Activated CD4-positive, alpha-beta T cell treated with anti-CD3 and anti-CD28 coated beads, Interleukin-2, amount 10 ng/mL, durations not matched to agents 24 days and 14 days (primary cell): ENCODE measurements around the gene FZD2. TPM values are rescaled to one million over a fixed set of nuclear protein-coding genes. Genes with fewer than 3 reads are reported as not detected.

Experiments
- DNase-seq: peaks from one replicate; pipeline ENCODE4 v3.0.0; 2022
- H3K27ac Mint-ChIP-seq: one replicate; pipeline ENCODE4 v1.8.0; 2022; ENCODE audit warnings: mild to moderate bottlenecking, mixed read lengths
- H3K27me3 Mint-ChIP-seq: one replicate; pipeline ENCODE4 v1.8.0; 2022; ENCODE audit warnings: mixed read lengths
- H3K36me3 Mint-ChIP-seq: one replicate; pipeline ENCODE4 v1.8.0; 2022; ENCODE audit warnings: low read depth, mild to moderate bottlenecking, mixed read lengths
- H3K4me1 Mint-ChIP-seq: one replicate; pipeline ENCODE4 v1.8.0; 2021; ENCODE audit warnings: mixed read lengths
- H3K4me3 Mint-ChIP-seq: one replicate; pipeline ENCODE4 v1.8.0; 2022; ENCODE audit warnings: mild to moderate bottlenecking, moderate library complexity, mixed read lengths
- H3K9me3 Mint-ChIP-seq: one replicate; pipeline ENCODE4 v1.8.0; 2021; ENCODE audit warnings: mixed read lengths
- intact Hi-C: fragments of 100-400 bp; cut with micrococcal nuclease; formaldehyde crosslinking; loops from one replicate; pipeline ENCODE4 v1.15.1; 2023
- total RNA-seq: library from RNA; stranded (reverse); gene quantifications from 2 replicates; pipeline ENCODE4 v1.2.3, GENCODE V29; 2022

FZD2 gene
- total RNA-seq, 1 donor from 2014 or later = not detected

GRCh38 chr17:44539673-44540072 is 17.6 kb upstream of the FZD2 start:
- peaks cover 11% of the 10 kb centered on the region for H3K27me3 Mint-ChIP-seq
- no peak for DNase-seq
- no peaks in the 10 kb centered on the region for H3K36me3 Mint-ChIP-seq
- intact Hi-C loops = loop anchor here (10.0 kb wide), 2 partner anchors 95 to 235 kb away; no protein-coding TSS in a partner anchor
- H3K27ac Mint-ChIP-seq = no peak overlapping the region
- H3K4me3 Mint-ChIP-seq = no peak overlapping the region
- H3K9me3 Mint-ChIP-seq = no peaks in the 10 kb centered on the region
- H3K4me1 Mint-ChIP-seq = no peaks in the 10 kb centered on the region

DNA sequence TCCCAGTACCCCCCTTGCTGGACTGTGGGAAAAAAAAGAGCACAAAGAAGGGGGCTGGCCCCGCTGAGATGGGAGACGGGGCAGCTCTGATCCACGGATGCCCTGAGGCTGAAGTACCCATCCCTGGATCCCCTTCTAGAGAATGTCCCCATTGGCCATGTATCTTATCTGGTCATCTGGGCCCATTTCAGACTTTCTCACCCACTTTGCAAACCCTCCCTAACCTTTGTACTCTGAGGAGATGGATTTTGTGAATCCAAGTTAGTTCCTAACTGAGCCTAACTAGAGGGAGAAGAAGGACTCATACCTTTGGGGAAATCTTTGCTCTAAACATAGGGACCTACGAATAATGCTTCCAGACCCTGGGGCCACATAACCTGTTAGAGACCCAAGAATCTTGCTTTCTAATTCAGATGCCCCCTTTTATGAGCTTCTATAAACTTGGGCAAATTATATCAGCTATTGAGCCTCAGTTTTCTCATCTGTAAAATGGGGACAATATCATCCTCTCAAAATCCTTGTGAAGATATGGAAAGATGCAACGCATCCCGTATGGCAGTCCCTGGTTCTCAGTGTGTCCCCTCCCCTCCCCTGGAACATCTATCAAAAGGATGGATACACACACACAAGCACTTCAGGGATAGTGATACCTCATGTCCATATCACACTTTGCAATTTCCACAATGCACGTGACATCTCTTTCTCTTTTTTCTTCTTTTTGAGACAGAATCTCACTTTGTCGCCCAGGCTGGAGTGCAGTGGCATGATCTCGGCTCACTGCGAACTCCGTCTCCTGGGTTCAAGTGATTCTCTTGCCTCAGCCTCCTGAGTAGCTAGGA is 16.8 kb upstream of the FZD2 start:
- intact Hi-C loops = no loop called here
- Mint-ChIP-seq H3K36me3 (no peaks in the 10 kb centered on the region), H3K4me1 (no peaks in the 10 kb centered on the region), H3K9me3 (no peaks in the 10 kb centered on the region), H3K27me3 (peaks cover 16% of the 10 kb centered on the region), H3K27ac (no peak overlapping the region), H3K4me3 (no peak overlapping the region)
- DNase-seq = no peak

DNA sequence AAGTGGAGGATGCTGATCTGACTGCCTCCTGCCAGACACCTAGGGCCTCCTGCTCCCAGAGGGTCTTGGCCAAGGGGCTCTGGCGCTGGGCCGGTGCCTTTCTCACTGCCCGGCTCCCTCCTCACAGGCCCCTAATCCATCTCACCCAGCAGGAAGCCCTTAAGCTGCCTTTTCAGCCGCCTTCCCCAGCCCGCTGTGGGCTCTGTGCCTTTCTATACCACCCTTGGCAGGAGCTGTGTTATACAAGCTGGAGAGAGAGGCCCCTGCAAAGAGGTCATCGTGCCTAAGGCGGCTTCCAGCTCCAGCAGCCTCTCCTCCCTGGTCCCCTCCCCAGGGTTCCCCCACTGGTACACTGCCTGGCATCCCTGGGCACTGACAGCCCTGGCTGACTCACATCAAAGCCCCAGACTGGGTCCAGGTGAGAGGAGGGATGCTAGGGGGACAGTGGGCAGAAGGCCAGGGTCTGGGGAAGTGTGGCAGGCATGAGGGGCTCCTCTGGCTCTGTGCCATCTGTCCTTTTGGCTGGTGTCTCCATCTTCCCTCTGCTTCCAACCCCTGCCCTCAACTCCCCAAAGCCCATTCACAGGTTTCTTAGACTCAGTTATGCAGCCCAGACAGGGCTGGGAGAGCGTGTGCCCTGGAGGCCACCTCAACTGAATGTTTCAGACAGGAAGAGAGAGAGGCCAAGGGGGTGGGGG is 15.3 kb upstream of the FZD2 start:
- no peak overlapping the region for H3K27ac Mint-ChIP-seq
- no peak overlapping the region for H3K4me3 Mint-ChIP-seq
- H3K36me3 Mint-ChIP-seq = no peaks in the 10 kb centered on the region
- intact Hi-C loops = no loop called here
- H3K27me3 Mint-ChIP-seq = peaks cover 20% of the 10 kb centered on the region
- no peaks in the 10 kb centered on the region for H3K9me3 Mint-ChIP-seq
- no peak for DNase-seq
- peaks cover 4% of the 10 kb centered on the region for H3K4me1 Mint-ChIP-seq

DNA sequence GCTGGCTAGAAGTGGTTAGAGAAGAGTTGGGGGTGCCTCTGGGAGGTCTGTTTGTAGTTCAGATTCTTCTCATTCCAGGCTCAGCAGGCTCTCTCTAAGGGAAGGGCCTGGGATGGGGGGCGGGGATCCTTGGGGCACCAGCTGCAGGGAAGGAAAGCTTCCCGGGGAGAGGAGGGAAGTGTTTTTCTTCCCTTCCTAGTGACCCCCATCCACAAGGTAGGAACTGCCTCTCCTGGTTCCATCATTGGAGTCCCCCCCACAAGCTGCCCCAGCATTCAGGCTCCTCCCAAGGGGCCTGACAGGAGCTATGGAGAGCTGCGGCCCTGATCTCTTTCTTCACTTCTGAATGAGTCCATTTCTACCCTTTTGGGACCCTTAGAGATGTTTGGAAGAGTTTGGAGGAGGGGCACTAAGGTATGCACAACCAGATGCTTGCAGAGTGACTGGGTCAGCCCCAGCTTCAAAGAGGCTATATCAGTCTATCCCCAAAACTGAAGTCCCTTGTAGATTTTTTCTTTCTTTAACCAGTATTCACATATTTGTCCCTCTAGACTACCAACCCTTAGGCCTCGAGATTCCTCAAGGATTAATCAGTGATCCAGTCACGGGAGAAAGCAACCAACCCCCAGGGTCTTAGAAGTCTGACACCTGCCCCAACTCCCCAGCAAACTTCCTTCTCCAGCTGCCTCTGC is 13.9 kb upstream of the FZD2 start:
- intact Hi-C loops = no loop called here
- no peak overlapping the region for H3K27ac Mint-ChIP-seq
- no peak overlapping the region for H3K4me3 Mint-ChIP-seq
- DNase-seq = no peak
- H3K27me3 Mint-ChIP-seq = peaks cover 22% of the 10 kb centered on the region
- H3K4me1 Mint-ChIP-seq = peaks cover 5% of the 10 kb centered on the region
- H3K36me3 Mint-ChIP-seq = no peaks in the 10 kb centered on the region
- H3K9me3 Mint-ChIP-seq = no peaks in the 10 kb centered on the region

- intact Hi-C loops = no loop called here
- H3K27me3 Mint-ChIP-seq = peaks cover 24% of the 10 kb centered on the region
- H3K9me3 Mint-ChIP-seq = no peaks in the 10 kb centered on the region
- no peak overlapping the region for H3K4me3 Mint-ChIP-seq
- no peak overlapping the region for H3K27ac Mint-ChIP-seq
- no peaks in the 10 kb centered on the region for H3K36me3 Mint-ChIP-seq
- H3K4me1 Mint-ChIP-seq = peaks cover 5% of the 10 kb centered on the region
- DNase-seq = no peak
These were observed 13.3 kb upstream of the FZD2 start for GRCh38 chr17:44543905-44544523.

- H3K27ac Mint-ChIP-seq = no peak overlapping the region
- DNase-seq = no peak
- H3K4me3 Mint-ChIP-seq = no peak overlapping the region
- no peaks in the 10 kb centered on the region for H3K36me3 Mint-ChIP-seq
- intact Hi-C loops = no loop called here
- H3K9me3 Mint-ChIP-seq = no peaks in the 10 kb centered on the region
- H3K4me1 Mint-ChIP-seq = peaks cover 5% of the 10 kb centered on the region
- H3K27me3 Mint-ChIP-seq = peaks cover 26% of the 10 kb centered on the region
These were observed 10.3 kb upstream of the FZD2 start for GRCh38 chr17:44546671-44547606.

GRCh38 chr17:44547625-44548267 is 9.5 kb upstream of the FZD2 start:
- Mint-ChIP-seq H3K4me1 (peaks cover 5% of the 10 kb centered on the region), H3K27ac (no peak overlapping the region), H3K27me3 (peaks cover 33% of the 10 kb centered on the region), H3K9me3 (no peaks in the 10 kb centered on the region), H3K36me3 (no peaks in the 10 kb centered on the region), H3K4me3 (no peak overlapping the region)
- no peak for DNase-seq
- intact Hi-C loops = no loop called here

DNA sequence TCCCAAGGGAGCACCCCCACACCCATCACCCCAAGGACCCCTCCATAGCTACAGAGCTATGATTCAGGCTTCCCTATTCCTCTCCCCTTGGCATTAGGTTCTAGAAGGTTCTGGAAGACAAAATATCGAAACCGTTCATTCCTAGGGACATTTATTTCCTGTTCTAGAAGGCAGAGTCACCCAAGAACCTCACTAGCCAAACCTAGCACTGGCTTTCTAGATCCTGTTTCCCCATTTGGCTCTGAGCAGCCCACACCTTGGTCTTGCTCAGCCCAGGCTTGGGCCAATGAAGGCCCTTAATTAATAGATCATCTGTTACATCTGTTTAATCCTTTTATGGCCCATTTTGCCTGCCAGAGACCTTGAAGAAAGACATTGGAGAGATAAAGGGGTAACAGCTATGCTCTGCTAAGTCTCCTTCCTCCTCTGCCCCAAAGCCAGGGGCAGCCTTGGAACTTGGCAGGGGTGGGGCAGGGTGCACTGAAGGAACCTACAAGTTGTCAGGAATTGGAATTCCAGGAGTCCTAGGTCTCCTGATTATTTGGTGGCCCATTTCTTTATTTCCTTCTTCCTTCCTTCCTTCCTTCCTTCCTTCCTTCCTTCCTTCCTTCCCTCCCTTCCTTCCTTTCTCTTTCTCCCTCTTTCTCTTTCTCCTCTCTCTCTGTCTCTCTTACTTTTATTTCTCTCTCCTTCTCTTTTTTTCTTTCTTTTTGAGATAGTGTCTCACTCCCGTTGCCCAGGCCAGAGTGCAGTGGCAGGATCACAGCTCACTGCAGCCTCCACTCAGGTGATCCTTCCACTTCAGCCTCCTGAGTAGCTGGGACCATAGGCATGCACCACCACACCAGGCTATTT is 8.7 kb upstream of the FZD2 start:
- no peaks in the 10 kb centered on the region for H3K9me3 Mint-ChIP-seq

GRCh38 chr17:44549686-44550085 is 7.6 kb upstream of the FZD2 start:
- no peak overlapping the region for H3K4me3 Mint-ChIP-seq
- no peaks in the 10 kb centered on the region for H3K9me3 Mint-ChIP-seq
- H3K4me1 Mint-ChIP-seq = peaks cover 5% of the 10 kb centered on the region
- H3K36me3 Mint-ChIP-seq = no peaks in the 10 kb centered on the region
- intact Hi-C loops = no loop called here
- DNase-seq = no peak
- peaks cover 29% of the 10 kb centered on the region for H3K27me3 Mint-ChIP-seq
- no peak overlapping the region for H3K27ac Mint-ChIP-seq

More for the DNA sequence above, 8.7 kb upstream of the FZD2 start:
- Mint-ChIP-seq H3K4me1 (peaks cover 5% of the 10 kb centered on the region), H3K27ac (no peak overlapping the region), H3K36me3 (no peaks in the 10 kb centered on the region), H3K27me3 (peaks cover 32% of the 10 kb centered on the region), H3K4me3 (no peak overlapping the region)
- intact Hi-C loops = no loop called here
- DNase-seq = no peak

GRCh38 chr17:44552361-44552760 is 4.9 kb upstream of the FZD2 start:
- no peak for DNase-seq
- H3K36me3 Mint-ChIP-seq = no peaks in the 10 kb centered on the region
- no peak overlapping the region for H3K4me3 Mint-ChIP-seq
- H3K27ac Mint-ChIP-seq = no peak overlapping the region
- peaks cover 8% of the 10 kb centered on the region for H3K4me1 Mint-ChIP-seq
- H3K27me3 Mint-ChIP-seq = peaks cover 46% of the 10 kb centered on the region
- H3K9me3 Mint-ChIP-seq = no peaks in the 10 kb centered on the region
- intact Hi-C loops = no loop called here

DNA sequence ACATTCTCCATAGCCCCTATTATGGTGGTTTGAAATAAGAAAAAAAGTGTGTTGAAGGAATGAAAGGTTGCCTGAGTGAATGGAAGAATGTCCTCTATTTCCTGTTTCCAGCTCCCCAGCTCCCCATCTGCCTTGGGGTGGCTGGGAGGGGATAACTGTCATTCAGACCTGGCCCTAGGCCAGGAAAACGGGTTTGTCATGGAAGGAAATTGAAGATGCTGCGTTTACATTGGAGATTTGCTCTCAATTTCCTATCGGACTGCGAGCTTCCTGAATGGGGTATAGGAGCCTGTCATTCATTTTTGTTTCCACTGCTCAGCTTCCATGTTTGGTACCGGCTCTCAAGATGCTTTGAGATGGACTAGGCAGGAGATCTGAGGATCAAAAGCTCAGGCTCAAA is 2.2 kb upstream of the FZD2 start:
- Mint-ChIP-seq H3K36me3 (no peaks in the 10 kb centered on the region), H3K9me3 (no peaks in the 10 kb centered on the region), H3K4me3 (no peak overlapping the region), H3K27me3 (peaks cover 62% of the 10 kb centered on the region), H3K4me1 (peaks cover 18% of the 10 kb centered on the region), H3K27ac (no peak overlapping the region)
- intact Hi-C loops = no loop called here
- DNase-seq = no peak
